HL-60/S4 (cell line): ENCODE measurements around the gene HERC5.

Experiments used
- in situ Hi-C: fragments of 300-500 bp; cut with MboI; formaldehyde crosslinking; loops from 2 replicates; pipeline ENCODE4 v1.14.3; 2022; ENCODE audit warnings: low sequenced_read_pairs

Gene HERC5

GRCh38 chr4:88516746-88517145, 59.8 kb downstream of the HERC5 start:
- in situ Hi-C loops, result loop anchor here (5.0 to 25.0 kb wide), 5 partner anchors 142 to 829 kb away; partner anchors contain the start of genes HERC6 and MEPE

DNA sequence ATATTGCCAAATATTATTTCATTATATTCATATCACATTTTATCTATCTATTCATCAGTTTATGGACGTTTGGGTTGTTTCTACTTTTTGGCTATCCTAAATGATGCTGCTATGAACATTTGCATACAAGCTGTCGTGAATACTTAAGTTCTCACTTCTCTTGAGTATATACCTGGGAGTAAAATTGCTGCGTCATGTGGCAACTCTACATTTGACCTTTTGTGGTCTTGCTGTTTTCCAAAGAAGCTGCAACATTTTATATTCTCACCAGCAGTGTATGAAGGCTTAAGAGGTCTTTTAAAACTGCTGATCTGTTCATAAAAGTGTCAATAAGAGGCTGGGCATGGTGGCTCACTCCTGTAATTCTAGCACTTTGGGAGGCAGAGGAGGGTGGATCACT, 60.9 kb downstream of the HERC5 start:
- in situ Hi-C loops, result loop anchor here (5.0 to 25.0 kb wide), 5 partner anchors 143 to 831 kb away; partner anchors contain the start of genes HERC6 and MEPE

DNA sequence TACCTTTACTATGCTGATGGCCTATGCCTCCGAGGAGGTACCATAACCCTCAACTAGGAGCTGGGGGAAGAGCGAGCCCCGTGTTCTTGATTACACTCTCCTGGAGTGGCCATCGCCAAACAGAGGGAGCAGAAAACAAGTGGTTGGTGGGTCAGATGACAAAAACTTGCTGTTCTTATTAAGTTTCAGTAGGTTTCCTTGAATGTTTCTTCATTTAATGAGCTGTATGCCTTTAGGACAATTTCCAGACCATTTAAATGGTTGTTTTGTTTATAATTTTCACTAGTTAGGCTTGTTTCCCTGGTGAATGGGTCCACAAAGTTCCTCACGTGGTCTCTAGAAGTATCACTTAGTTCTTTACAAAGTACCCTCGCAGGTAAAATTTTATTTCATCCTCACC, 62.0 kb downstream of the HERC5 start:
- in situ Hi-C loops, result loop anchor here (5.0 to 25.0 kb wide), 5 partner anchors 144 to 832 kb away; partner anchors contain the start of genes HERC6 and MEPE

GRCh38 chr4:88522702-88523324, 65.9 kb downstream of the HERC5 start:
- in situ Hi-C loops, result loop anchor here (25.0 kb wide), 2 partner anchors 686 to 836 kb away; partner anchors contain the start of gene MEPE

GRCh38 chr4:88523325-88524129, 66.6 kb downstream of the HERC5 start, which contains the start of gene PYURF:
PYURF (minus strand) TSS chr4:88523776; CDS start chr4:88523700, 76 bp downstream.
- in situ Hi-C loops, result loop anchor here (25.0 kb wide), 2 partner anchors 686 to 836 kb away; partner anchors contain the start of gene MEPE

DNA sequence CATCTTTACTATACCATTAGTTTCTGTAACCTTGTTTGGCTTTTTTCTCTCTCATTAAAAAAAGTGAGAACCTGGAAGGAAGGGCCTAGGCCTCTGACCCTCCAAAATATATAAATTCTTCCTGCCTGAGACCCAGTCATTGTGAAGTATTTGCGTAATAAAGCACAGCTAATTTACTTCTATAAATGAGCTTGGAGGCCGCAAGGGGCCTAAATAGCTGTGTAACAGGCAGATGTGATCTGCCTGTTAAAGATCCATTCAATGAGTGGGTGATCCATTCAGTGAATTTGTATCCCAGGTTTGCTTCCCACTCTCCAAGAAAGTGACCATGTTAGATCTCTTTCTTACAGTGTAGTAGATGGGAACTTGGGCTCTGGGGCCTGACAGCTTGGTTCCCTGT, 67.3 kb downstream of the HERC5 start:
- in situ Hi-C loops, result loop anchor here (25.0 kb wide), 2 partner anchors 687 to 837 kb away; partner anchors contain the start of gene MEPE

GRCh38 chr4:88526221-88526815, 69.4 kb downstream of the HERC5 start:
- in situ Hi-C loops, result loop anchor here (25.0 kb wide), 1 partner anchor 286 kb away; no protein-coding TSS in a partner anchor

GRCh38 chr4:88527787-88528186, 70.9 kb downstream of the HERC5 start:
- in situ Hi-C loops, result loop anchor here (25.0 kb wide), 1 partner anchor 285 kb away; no protein-coding TSS in a partner anchor

DNA sequence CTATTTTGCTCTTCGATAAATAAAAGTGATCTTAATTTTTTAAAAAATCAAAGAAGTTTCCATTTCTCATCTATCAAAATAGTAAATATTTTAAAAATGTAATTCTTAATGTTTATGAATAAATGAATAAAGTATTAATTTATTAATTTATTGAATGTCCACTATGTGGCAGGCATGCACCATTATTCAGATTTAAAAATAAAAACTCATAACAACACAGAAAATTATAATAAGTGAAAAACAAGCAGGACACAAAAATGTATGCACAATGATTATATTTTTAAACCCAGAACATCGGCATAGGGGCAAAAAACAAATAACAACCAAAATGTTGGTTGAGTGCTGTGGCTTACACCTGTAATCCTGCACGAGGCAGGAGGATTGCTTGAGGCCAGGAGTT, 71.9 kb downstream of the HERC5 start:
- in situ Hi-C loops, result loop anchor here (25.0 kb wide), 1 partner anchor 283 kb away; no protein-coding TSS in a partner anchor

DNA sequence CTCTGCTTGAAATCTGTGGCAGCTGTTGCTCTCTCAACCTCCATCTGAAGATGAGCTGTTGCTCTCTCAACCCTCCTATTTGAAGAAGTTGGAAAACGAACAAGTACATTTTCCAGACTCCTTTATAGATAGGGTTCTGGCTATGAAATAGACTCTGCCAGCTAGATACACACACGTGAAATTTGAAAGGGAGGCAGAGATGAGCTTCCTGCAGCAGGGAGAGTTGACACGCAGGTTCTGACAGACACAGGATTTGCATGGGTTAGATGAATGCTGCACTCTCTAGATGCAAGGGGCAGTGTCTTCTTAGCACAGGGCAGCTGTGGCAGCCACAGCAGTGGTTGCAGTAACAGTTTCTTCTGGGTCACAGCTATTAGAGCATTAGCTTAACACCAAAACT, 74.6 kb downstream of the HERC5 start:
- in situ Hi-C loops, result loop anchor here (10.0 to 25.0 kb wide), 2 partner anchors 281 to 493 kb away; no protein-coding TSS in a partner anchor

- in situ Hi-C loops, result loop anchor here (10.0 to 25.0 kb wide), 2 partner anchors 279 to 492 kb away; no protein-coding TSS in a partner anchor
Observed at GRCh38 chr4:88533088-88533790, 76.3 kb downstream of the HERC5 start.

DNA sequence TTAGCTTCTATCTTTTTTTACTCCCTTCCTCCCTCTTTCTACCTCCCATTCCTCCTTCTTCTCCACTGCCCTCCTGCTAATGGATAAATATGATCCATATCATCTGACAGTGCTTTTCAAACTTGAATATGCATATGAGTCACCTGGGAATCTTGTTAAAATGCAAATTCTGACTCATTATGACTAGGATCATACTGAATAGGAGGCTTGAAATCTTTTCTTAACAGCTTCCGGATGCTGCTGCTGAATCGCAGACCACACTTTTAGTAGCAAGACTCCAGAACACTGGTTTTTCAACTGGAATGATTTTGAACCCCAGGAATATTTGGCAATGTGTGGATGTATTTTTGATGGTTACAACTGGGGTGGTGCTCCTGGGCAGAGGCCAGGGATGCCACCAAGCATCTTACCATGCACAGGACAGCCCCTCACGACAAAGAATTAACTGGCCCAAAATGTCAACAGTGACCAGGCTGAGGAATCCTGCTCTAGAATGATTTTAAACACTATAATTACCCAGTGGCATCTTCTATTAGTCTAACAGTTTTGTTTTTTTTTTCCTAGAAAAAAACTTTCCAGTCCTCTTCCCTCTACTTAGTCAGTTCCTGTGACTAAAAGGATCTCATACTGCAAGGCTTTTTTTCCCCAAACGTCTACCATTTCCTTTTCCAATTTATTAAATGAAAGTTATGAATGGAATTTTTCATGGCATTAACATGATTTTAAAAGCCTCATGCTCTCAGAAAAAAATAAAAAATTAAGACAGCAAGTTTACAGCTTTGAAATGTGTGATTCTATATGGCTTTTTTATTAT, 77.2 kb downstream of the HERC5 start:
- in situ Hi-C loops, result loop anchor here (10.0 to 25.0 kb wide), 2 partner anchors 278 to 491 kb away; no protein-coding TSS in a partner anchor

DNA sequence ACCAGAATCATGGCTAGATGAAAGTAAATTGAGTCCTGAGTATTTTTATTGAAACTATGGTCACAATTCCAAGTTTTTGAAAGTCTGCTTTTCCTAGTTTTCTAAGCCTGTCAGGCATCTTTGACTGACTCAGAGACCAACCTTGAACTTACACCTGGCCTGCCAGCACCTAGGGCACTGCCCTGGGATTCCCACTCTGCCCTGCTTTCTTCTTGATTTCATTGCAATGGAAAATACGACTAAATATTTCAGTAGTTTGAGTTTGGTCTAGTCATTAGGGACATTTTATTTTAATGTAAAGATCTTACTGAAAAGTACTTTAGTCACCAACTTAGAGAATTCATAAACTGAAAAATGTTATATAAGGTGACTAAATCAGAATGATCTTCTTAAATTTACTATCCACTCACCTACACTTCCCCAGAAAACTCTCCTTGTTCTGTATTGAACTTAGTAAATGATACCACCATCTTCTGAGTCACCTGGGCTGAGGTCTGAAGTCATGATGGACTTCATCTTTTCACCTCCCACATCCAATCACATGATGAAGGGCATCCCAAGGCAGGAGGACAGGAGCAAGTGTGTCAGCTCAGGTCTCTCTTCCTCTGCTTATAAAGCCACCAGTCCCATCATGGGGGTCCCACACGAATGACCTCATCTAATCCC, 78.3 kb downstream of the HERC5 start:
- in situ Hi-C loops, result loop anchor here (10.0 to 25.0 kb wide), 2 partner anchors 277 to 490 kb away; no protein-coding TSS in a partner anchor

DNA sequence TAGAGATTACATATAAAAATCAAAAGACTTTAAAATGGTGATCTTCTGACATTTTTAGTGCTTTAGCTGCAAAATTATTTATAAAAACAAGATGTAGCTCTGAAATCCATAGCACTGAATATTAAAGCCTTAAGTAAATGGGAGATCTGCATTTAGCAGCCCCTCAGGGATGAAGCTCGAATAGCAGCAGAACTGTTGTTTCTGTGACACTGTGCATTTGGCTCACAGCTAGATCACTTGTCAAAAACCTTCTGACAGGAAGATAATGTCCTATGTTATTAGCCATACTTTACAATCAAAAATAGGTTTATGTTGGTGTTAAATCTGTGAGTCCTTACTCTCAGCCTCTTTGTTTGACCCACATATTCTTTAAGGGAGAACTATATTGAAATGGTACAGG, 80.8 kb downstream of the HERC5 start:
- in situ Hi-C loops, result loop anchor here (10.0 to 25.0 kb wide), 2 partner anchors 275 to 487 kb away; no protein-coding TSS in a partner anchor

GRCh38 chr4:88539322-88540068, 82.6 kb downstream of the HERC5 start:
- in situ Hi-C loops, result loop anchor here (10.0 to 25.0 kb wide), 2 partner anchors 273 to 485 kb away; no protein-coding TSS in a partner anchor

- in situ Hi-C loops, result loop anchor here (25.0 kb wide), 1 partner anchor 262 kb away; no protein-coding TSS in a partner anchor
Observed at GRCh38 chr4:88549815-88550214, 92.9 kb downstream of the HERC5 start.
